OCI-LY7 (cell line): ENCODE measurements around the gene MED26. TPM values are rescaled to one million over a fixed set of nuclear protein-coding genes. Genes with fewer than 3 reads are reported as not detected.

ENCODE experiments used
- Bru-seq: library from RNA; stranded (reverse); fragments of 400-500 nt; gene quantifications from one replicate; lab custom pipeline; 2021; lab: Mats Ljungman, UMichigan
- BruChase-seq, 2 experiments: library from RNA; stranded (reverse); fragments of 400-500 nt; gene quantifications; one replicate each; lab custom pipeline; 2021; lab: Mats Ljungman, UMichigan
- BruUV-seq: library from RNA; stranded (reverse); fragments of 400-500 nt; replicated peaks from 2 replicates; lab custom pipeline; 2021; lab: Mats Ljungman, UMichigan
- CTCF ChIA-PET: fragments of 300-600 bp; sonication (Branson Sonifier 250); formaldehyde crosslinking; loops from one replicate; lab custom pipeline; 2022; ENCODE audit warnings: antibody characterized with exemption; ENCODE audit not compliant: unreplicated experiment; lab: Charles Lee
- POLR2A ChIA-PET: fragments of 300-600 bp; sonication (Branson Sonifier 250); formaldehyde crosslinking; loops from one replicate; lab custom pipeline; 2022; ENCODE audit warnings: antibody characterized with exemption; lab: Charles Lee
- DNase-seq: peaks from one replicate; pipeline ENCODE4 v3.0.0-alpha.2; 2015; ENCODE audit warnings: low spot score
- H2AFZ ChIP-seq: fragments of 200-600 bp; sonication (generic), shearing (Covaris generic); 2 replicates; pipeline ENCODE4 v1.6.1; 2014; ENCODE audit warnings: mild to moderate bottlenecking, antibody characterized with exemption, low read length, moderate library complexity
- H3K27ac ChIP-seq: fragments of 200-600 bp; sonication (generic); 2 replicates; pipeline ENCODE4 v1.5.1; 2014; ENCODE audit warnings: mixed run types, low read depth, mild to moderate bottlenecking, moderate library complexity, low read length, inconsistent platforms; ENCODE audit not compliant: poor library complexity, severe bottlenecking
- H3K36me3 ChIP-seq: fragments of 200-600 bp; sonication (generic); 2 replicates; pipeline ENCODE4 v1.6.1; 2014; ENCODE audit warnings: mild to moderate bottlenecking, antibody characterized with exemption, low read length, moderate library complexity, mixed read lengths; ENCODE audit not compliant: insufficient read depth
- H3K4me1 ChIP-seq: fragments of 200-600 bp; sonication (generic); 2 replicates; pipeline ENCODE4 v1.5.1; 2014; ENCODE audit warnings: mild to moderate bottlenecking, low read length; ENCODE audit not compliant: insufficient read depth, poor library complexity, severe bottlenecking
- H3K4me2 ChIP-seq: fragments of 200-600 bp; sonication (generic); 2 replicates; pipeline ENCODE4 v1.6.1; 2014; ENCODE audit warnings: mild to moderate bottlenecking, low read length
- H3K4me3 ChIP-seq: fragments of 200-600 bp; sonication (generic); 2 replicates; pipeline ENCODE4 v1.5.1; 2014; ENCODE audit warnings: mild to moderate bottlenecking, low read depth, low read length; ENCODE audit not compliant: poor library complexity, severe bottlenecking
- H3K79me2 ChIP-seq: fragments of 200-600 bp; sonication (generic); 2 replicates; pipeline ENCODE4 v1.6.1; 2016; ENCODE audit warnings: low read depth, mild to moderate bottlenecking, low read length, moderate library complexity, mixed read lengths; ENCODE audit not compliant: insufficient read depth
- H3K9me2 ChIP-seq: fragments of 200-600 bp; sonication (generic); 2 replicates; pipeline ENCODE4 v1.6.1; 2016; ENCODE audit warnings: mild to moderate bottlenecking, low read length, mixed read lengths; ENCODE audit not compliant: insufficient read depth
- H3K9me3 ChIP-seq: fragments of 200-600 bp; sonication (generic); 2 replicates; pipeline ENCODE4 v1.6.1; 2014; ENCODE audit warnings: mild to moderate bottlenecking, mixed run types, low read length, mixed read lengths
- H4K20me1 ChIP-seq: fragments of 200-600 bp; sonication (generic); 2 replicates; pipeline ENCODE4 v1.6.1; 2014; ENCODE audit warnings: mild to moderate bottlenecking, antibody characterized with exemption, low read length, moderate library complexity, mixed read lengths; ENCODE audit not compliant: insufficient read depth
- CTCF ChIP-seq: fragments of 200-600 bp; sonication (generic); conservative IDR thresholded peaks from 2 replicates; pipeline ENCODE4 v1.5.1; 2014; ENCODE audit warnings: mild to moderate bottlenecking, antibody characterized with exemption, low read length, moderate library complexity, mixed read lengths
- EZH2phosphoT487 ChIP-seq: fragments of 200-600 bp; sonication (generic); IDR thresholded peaks from 2 replicates; pipeline ENCODE4 v1.6.1; 2018; ENCODE audit warnings: low read depth, borderline replicate concordance, mild to moderate bottlenecking, mixed run types, antibody characterized with exemption, low read length, moderate library complexity, mixed read lengths
- intact Hi-C: fragments of 100-400 bp; cut with micrococcal nuclease; formaldehyde crosslinking; loops from one replicate; pipeline ENCODE4 v1.10.0; 2022; ENCODE audit not compliant: unreplicated experiment
- long read RNA-seq: library from polyadenylated mRNA; stranded (forward); transcript quantifications from one replicate; pipeline ENCODE4 v2.0.0, GENCODE V29; 2022
- total RNA-seq, 2 experiments: library from RNA; depleted of rRNA in 1 of 2; stranded (reverse); fragments of >200 nt in 1 of 2; shearing (Covaris generic) in 1 of 2; gene quantifications; 2 replicates each; pipeline ENCODE4 v1.2.3, GENCODE V29; 2014 to 2022

The MED26 gene, protein sequence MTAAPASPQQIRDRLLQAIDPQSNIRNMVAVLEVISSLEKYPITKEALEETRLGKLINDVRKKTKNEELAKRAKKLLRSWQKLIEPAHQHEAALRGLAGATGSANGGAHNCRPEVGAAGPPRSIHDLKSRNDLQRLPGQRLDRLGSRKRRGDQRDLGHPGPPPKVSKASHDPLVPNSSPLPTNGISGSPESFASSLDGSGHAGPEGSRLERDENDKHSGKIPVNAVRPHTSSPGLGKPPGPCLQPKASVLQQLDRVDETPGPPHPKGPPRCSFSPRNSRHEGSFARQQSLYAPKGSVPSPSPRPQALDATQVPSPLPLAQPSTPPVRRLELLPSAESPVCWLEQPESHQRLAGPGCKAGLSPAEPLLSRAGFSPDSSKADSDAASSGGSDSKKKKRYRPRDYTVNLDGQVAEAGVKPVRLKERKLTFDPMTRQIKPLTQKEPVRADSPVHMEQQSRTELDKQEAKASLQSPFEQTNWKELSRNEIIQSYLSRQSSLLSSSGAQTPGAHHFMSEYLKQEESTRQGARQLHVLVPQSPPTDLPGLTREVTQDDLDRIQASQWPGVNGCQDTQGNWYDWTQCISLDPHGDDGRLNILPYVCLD
- total RNA-seq (2014; rRNA removed; shearing (Covaris generic)) (17.2 and 19.4 TPM in 2 replicates), total RNA-seq (2022) (26.8 and 27.1 TPM in 2 replicates), Bru-seq, nascent RNA (percentile 77 among the genes with signal in this experiment), BruChase-seq, experiment 1, labeled RNA remaining after a 6-hour chase (percentile 69 among the genes with signal in this experiment), BruChase-seq, experiment 2, labeled RNA remaining after a 2-hour chase (percentile 79 among the genes with signal in this experiment)
- long read RNA-seq, transcript MED26-202 (1 exons, 3,871 nt): major isoform, 6 of 11 reads
- long read RNA-seq, partial matches to known transcripts: 0 of 11 reads
- long read RNA-seq, other reads (novel, unspliced or antisense): 0 of 11 reads

- H3K36me3 ChIP-seq: peaks cover 62% of the 10 kb centered on the region
- no peaks in the 10 kb centered on the region for H3K9me2 ChIP-seq
- peak within 1 kb of the TSS; percentile 22; the same call in 1 of the 2 replicates for H2AFZ ChIP-seq
- ChIA-PET CTCF (interaction anchor here (0.6 kb wide), 1 partner anchor 42 kb away, joined by 3 read pairs; no protein-coding TSS in a partner anchor), POLR2A (interaction anchor here (0.8 to 2.2 kb wide), 3 partner anchors 38 to 80 kb away, joined by 4 to 10 read pairs (median 4); no protein-coding TSS in a partner anchor)
- peak within 1 kb of the TSS; percentile 99 for H3K4me3 ChIP-seq
- peaks cover 31% of the 10 kb centered on the region for H4K20me1 ChIP-seq
- DNase-seq: peak; percentile 96
- no TSS peak for BruUV-seq
- H3K9me3 ChIP-seq: no peaks in the 10 kb centered on the region
- H3K79me2 ChIP-seq: peaks cover 52% of the 10 kb centered on the region
- intact Hi-C loops: loop anchor here (1.0 to 2.0 kb wide), 5 partner anchors 33 to 188 kb away; partner anchors contain the start of genes CHERP, SLC35E1 and TMEM38A
- peak within 1 kb of the TSS; percentile 96 for H3K27ac ChIP-seq
- peak within 1 kb of the TSS; percentile 96 for H3K4me2 ChIP-seq
- peaks cover 52% of the 10 kb centered on the region for H3K4me1 ChIP-seq
- TF ChIP-seq EZH2phosphoT487 (no peak), CTCF (no peak)
Measured at GRCh38 chr19:16628183-16628983, at the start of gene MED26. Gene MED26 (minus strand): TSS chr19:16628204. CDS start chr19:16627943, 261 bp downstream.

GRCh38 chr19:16677055-16677454, 49.1 kb upstream of the MED26 start:
- H3K9me2 ChIP-seq: no peaks in the 10 kb centered on the region
- H3K9me3 ChIP-seq: no peaks in the 10 kb centered on the region
- no peak overlapping the region for H3K4me2 ChIP-seq
- intact Hi-C loops: no loop called here
- BruUV-seq: no TSS peak
- H3K4me1 ChIP-seq: no peaks in the 10 kb centered on the region
- no peak for DNase-seq
- H3K27ac ChIP-seq: no peak overlapping the region
- TF ChIP-seq CTCF: no peak
- TF ChIP-seq EZH2phosphoT487: no peak
- H3K36me3 ChIP-seq: peaks cover 32% of the 10 kb centered on the region
- H3K4me3 ChIP-seq: no peak overlapping the region
- POLR2A ChIA-PET: interaction anchor here (0.5 to 0.8 kb wide), 5 partner anchors 26 to 428 kb away, joined by 3 to 8 read pairs (median 4); no protein-coding TSS in a partner anchor
- CTCF ChIA-PET: no interaction called here
- H2AFZ ChIP-seq: no peak overlapping the region
- no peaks in the 10 kb centered on the region for H3K79me2 ChIP-seq
- H4K20me1 ChIP-seq: no peaks in the 10 kb centered on the region
